HEK293 (cell line): ENCODE data around the gene EIF4E3.

Experiments used
- CTCF ChIA-PET: fragments of 350-600 bp; formaldehyde crosslinking; extraction: SDS; loops from one replicate; lab custom pipeline; 2021; ENCODE audit warnings: antibody characterized with exemption; lab: Yijun Ruan, JAX
- POLR2A ChIA-PET: fragments of 300-600 bp; formaldehyde crosslinking; extraction: SDS; loops from one replicate; lab custom pipeline; 2020; ENCODE audit warnings: antibody characterized with exemption, inconsistent platforms; lab: Yijun Ruan, JAX
- H3K27ac ChIP-seq: fragments of 200-500 bp; sonication (Bioruptor generic); 2 replicates; pipeline ENCODE4 v1.5.1; 2014; ENCODE audit warnings: low read depth, low read length, control low read depth, inconsistent platforms; ENCODE audit errors: extremely low read depth
- H3K36me3 ChIP-seq, 2 experiments: fragments of 200-500 bp in 1 of 2; sonication (Bioruptor generic) in 1 of 2; 1 replicate in 1 of 2; 2 replicates in 1 of 2; pipeline ENCODE4 v1.5.1; 2014 to 2017; ENCODE audit warnings: inconsistent platforms in 2 of 2, low read length in 2 of 2; ENCODE audit not compliant: control insufficient read depth in 2 of 2, insufficient read depth in 1 of 2
- H3K4me1 ChIP-seq: fragments of 200-500 bp; sonication (Bioruptor generic); 2 replicates; pipeline ENCODE4 v1.5.1; 2014; ENCODE audit warnings: mild to moderate bottlenecking, low read length, inconsistent platforms; ENCODE audit not compliant: control insufficient read depth, insufficient read depth
- H3K4me3 ChIP-seq: 2 replicates; pipeline ENCODE4 v1.5.1; 2011; ENCODE audit warnings: low read depth, mild to moderate bottlenecking, control low read depth, low read length, moderate library complexity
- H3K9me3 ChIP-seq: fragments of 200-500 bp; sonication (Bioruptor generic); 2 replicates; pipeline ENCODE4 v1.5.1; 2014; ENCODE audit warnings: low read depth, low read length, inconsistent platforms; ENCODE audit not compliant: control insufficient read depth, insufficient read depth
- GFI1B ChIP-seq: fragments of 450-650 bp; formaldehyde crosslinking; IDR thresholded peaks from 2 replicates; pipeline ENCODE4 v1.5.1; 2016; ENCODE audit warnings: missing biosample characterization, missing genetic modification characterization
- INSM2 ChIP-seq: fragments of 450-650 bp; formaldehyde crosslinking; IDR thresholded peaks from 2 replicates; pipeline ENCODE4 v1.5.1; 2016; ENCODE audit warnings: missing biosample characterization, missing genetic modification characterization
- KLF1 ChIP-seq: fragments of 450-650 bp; formaldehyde crosslinking; IDR thresholded peaks from 2 replicates; pipeline ENCODE4 v1.5.1; 2016; ENCODE audit warnings: missing biosample characterization, missing genetic modification characterization
- KLF7 ChIP-seq: fragments of 450-650 bp; formaldehyde crosslinking; IDR thresholded peaks from 2 replicates; pipeline ENCODE4 v1.5.1; 2016; ENCODE audit warnings: missing biosample characterization, missing genetic modification characterization, borderline replicate concordance
- PRDM4 ChIP-seq: fragments of 450-650 bp; formaldehyde crosslinking; IDR thresholded peaks from 2 replicates; pipeline ENCODE4 v1.5.1; 2017; ENCODE audit warnings: missing biosample characterization, missing genetic modification characterization
- SALL2 ChIP-seq: fragments of 450-650 bp; formaldehyde crosslinking; IDR thresholded peaks from 2 replicates; pipeline ENCODE4 v1.5.0; 2017; ENCODE audit warnings: missing biosample characterization, mild to moderate bottlenecking, missing genetic modification characterization, borderline replicate concordance
- SETDB1 ChIP-seq: IDR thresholded peaks from one replicate; pipeline ENCODE4 v1.6.1; 2017; ENCODE audit warnings: mild to moderate bottlenecking, low read length, moderate library complexity, mixed read lengths; ENCODE audit not compliant: insufficient read length
- TCF7L2 ChIP-seq: IDR thresholded peaks from 2 replicates; pipeline ENCODE4 v1.6.1; 2011; ENCODE audit warnings: low read depth, mild to moderate bottlenecking, inconsistent platforms, low read length, moderate library complexity, borderline replicate concordance
- ZBTB6 ChIP-seq: fragments of 450-650 bp; formaldehyde crosslinking; IDR thresholded peaks from 2 replicates; pipeline ENCODE4 v1.5.1; 2017; ENCODE audit warnings: missing biosample characterization, missing genetic modification characterization
- ZNF157 ChIP-seq: fragments of 450-650 bp; formaldehyde crosslinking; IDR thresholded peaks from 2 replicates; pipeline ENCODE4 v1.5.1; 2016; ENCODE audit warnings: missing biosample characterization, missing genetic modification characterization
- ZNF221 ChIP-seq: fragments of 450-650 bp; formaldehyde crosslinking; IDR thresholded peaks from 2 replicates; pipeline ENCODE4 v1.5.1; 2017; ENCODE audit warnings: missing biosample characterization, missing genetic modification characterization, borderline replicate concordance
- ZNF248 ChIP-seq: fragments of 450-650 bp; formaldehyde crosslinking; IDR thresholded peaks from 2 replicates; pipeline ENCODE4 v1.5.1; 2017; ENCODE audit warnings: missing biosample characterization, missing genetic modification characterization
- ZNF335 ChIP-seq: fragments of 450-650 bp; formaldehyde crosslinking; conservative IDR thresholded peaks from 2 replicates; pipeline ENCODE4 v1.5.1; 2016; ENCODE audit warnings: missing biosample characterization, missing genetic modification characterization
- ZNF394 ChIP-seq: fragments of 450-650 bp; formaldehyde crosslinking; IDR thresholded peaks from 2 replicates; pipeline ENCODE4 v1.5.1; 2016; ENCODE audit warnings: missing biosample characterization, missing genetic modification characterization, mild to moderate bottlenecking, moderate library complexity, borderline replicate concordance
- ZNF433 ChIP-seq: fragments of 450-650 bp; formaldehyde crosslinking; IDR thresholded peaks from 2 replicates; pipeline ENCODE4 v1.5.1; 2016; ENCODE audit warnings: missing biosample characterization, missing genetic modification characterization, low read depth
- ZNF514 ChIP-seq: fragments of 450-650 bp; formaldehyde crosslinking; IDR thresholded peaks from 2 replicates; pipeline ENCODE4 v1.5.1; 2016; ENCODE audit warnings: missing biosample characterization, missing genetic modification characterization
- ZNF621 ChIP-seq: fragments of 450-650 bp; formaldehyde crosslinking; IDR thresholded peaks from 2 replicates; pipeline ENCODE4 v1.5.1; 2017; ENCODE audit warnings: missing biosample characterization, missing genetic modification characterization
- ZNF664 ChIP-seq: fragments of 450-650 bp; formaldehyde crosslinking; IDR thresholded peaks from 2 replicates; pipeline ENCODE4 v1.5.1; 2016; ENCODE audit warnings: missing biosample characterization, missing genetic modification characterization
- ZNF747 ChIP-seq: fragments of 450-650 bp; formaldehyde crosslinking; IDR thresholded peaks from 2 replicates; pipeline ENCODE4 v1.5.1; 2016; ENCODE audit warnings: missing biosample characterization, missing genetic modification characterization
- ZNF768 ChIP-seq: fragments of 450-650 bp; formaldehyde crosslinking; IDR thresholded peaks from 2 replicates; pipeline ENCODE4 v1.5.1; 2018; ENCODE audit warnings: missing biosample characterization, mild to moderate bottlenecking, missing genetic modification characterization
- ZNF837 ChIP-seq: fragments of 450-650 bp; formaldehyde crosslinking; IDR thresholded peaks from 2 replicates; pipeline ENCODE4 v1.5.1; 2016; ENCODE audit warnings: missing biosample characterization, missing genetic modification characterization

The EIF4E3 gene

GRCh38 chr3:71701251-71701762, 23.9 kb downstream of the EIF4E3 start:
- CTCF ChIA-PET: interaction anchor here (2.6 kb wide), 1 partner anchor 10 kb away, joined by 9 read pairs; no protein-coding TSS in a partner anchor
- H3K27ac ChIP-seq: no peak overlapping the region
- POLR2A ChIA-PET: no interaction called here

GRCh38 chr3:71695000-71695482, 30.2 kb downstream of the EIF4E3 start:
- no peak for TF ChIP-seq ZNF768
- TF ChIP-seq PRDM4 (tag by site-specific recombination): no peak
- no peak for TF ChIP-seq SETDB1
- no peak for TF ChIP-seq ZNF248
- TF ChIP-seq, all 188 proteins: peak for 0
- H3K4me3 ChIP-seq: no peak overlapping the region
- POLR2A ChIA-PET: no interaction called here
- H3K36me3 ChIP-seq: peaks cover 0 to 10% of the 10 kb centered on the region in 2 experiments; a peak in 1 of 3 replicates
- CTCF ChIA-PET: interaction anchor here (0.7 to 1.1 kb wide), 2 partner anchors 17 to 36 kb away, joined by 3 to 4 read pairs; no protein-coding TSS in a partner anchor
- no peaks in the 10 kb centered on the region for H3K9me3 ChIP-seq
- H3K27ac ChIP-seq: no peak overlapping the region
- no peaks in the 10 kb centered on the region for H3K4me1 ChIP-seq

More at GRCh38 chr3:71701251-71701762, 23.9 kb downstream of the EIF4E3 start:
- TF ChIP-seq ZNF664: no peak
- TF ChIP-seq INSM2: no peak
- no peak for TF ChIP-seq SALL2
- no peak for TF ChIP-seq GFI1B (tag by site-specific recombination)
- TF ChIP-seq ZBTB6 (tag by site-specific recombination): no peak
- H3K36me3 ChIP-seq: peaks cover 0 to 10% of the 10 kb centered on the region in 2 experiments; a peak in 1 of 3 replicates
- no peak overlapping the region for H3K4me3 ChIP-seq
- H3K9me3 ChIP-seq: no peaks in the 10 kb centered on the region
- no peaks in the 10 kb centered on the region for H3K4me1 ChIP-seq

- H3K4me3 ChIP-seq: no peak overlapping the region
- CTCF ChIA-PET: interaction anchor here (0.7 to 1.8 kb wide), 3 partner anchors 13 to 36 kb away, joined by 4 to 7 read pairs (median 4); no protein-coding TSS in a partner anchor
- no peak for TF ChIP-seq ZNF837 (tag by site-specific recombination)
- TF ChIP-seq, all 188 proteins: peak for 0
- Histone ChIP-seq H3K27ac (no peak overlapping the region), H3K9me3 (no peaks in the 10 kb centered on the region), H3K4me1 (no peaks in the 10 kb centered on the region), H3K36me3 (peaks cover 0 to 10% of the 10 kb centered on the region in 2 experiments; a peak in 1 of 3 replicates)
- POLR2A ChIA-PET: no interaction called here
These were observed 30.7 kb downstream of the EIF4E3 start for GRCh38 chr3:71694358-71694999.

- Histone ChIP-seq H3K4me1 (no peaks in the 10 kb centered on the region), H3K36me3 (peaks cover 0 to 7% of the 10 kb centered on the region in 2 experiments; a peak in 1 of 3 replicates), H3K27ac (no peak overlapping the region), H3K4me3 (no peak overlapping the region), H3K9me3 (no peaks in the 10 kb centered on the region)
- ChIA-PET POLR2A (no interaction called here), CTCF (interaction anchor here (1.4 to 1.8 kb wide), 2 partner anchors 12 to 37 kb away, joined by 4 to 7 read pairs; no protein-coding TSS in a partner anchor)
- TF ChIP-seq ZNF433 (tag by site-specific recombination) (no peak), ZNF747 (tag by site-specific recombination) (no peak), KLF1 (no peak), KLF7 (tag by site-specific recombination) (no peak), ZNF621 (tag by site-specific recombination) (no peak), ZNF157 (no peak), ZNF335 (tag by site-specific recombination) (no peak), ZNF394 (tag by site-specific recombination) (no peak), ZNF221 (no peak), TCF7L2 (no peak), ZBTB6 (tag by site-specific recombination) (no peak), ZNF514 (no peak)
These were observed 31.6 kb downstream of the EIF4E3 start for GRCh38 chr3:71693641-71694040.
